ENCODE results near the gene HENMT1. TPM values are rescaled to one million over a fixed set of nuclear protein-coding genes. Genes with fewer than 3 reads are reported as not detected.

The HENMT1 gene
- total RNA-seq, 2 donors from 2014 or later: 27.5 to 35.7 TPM

DNA sequence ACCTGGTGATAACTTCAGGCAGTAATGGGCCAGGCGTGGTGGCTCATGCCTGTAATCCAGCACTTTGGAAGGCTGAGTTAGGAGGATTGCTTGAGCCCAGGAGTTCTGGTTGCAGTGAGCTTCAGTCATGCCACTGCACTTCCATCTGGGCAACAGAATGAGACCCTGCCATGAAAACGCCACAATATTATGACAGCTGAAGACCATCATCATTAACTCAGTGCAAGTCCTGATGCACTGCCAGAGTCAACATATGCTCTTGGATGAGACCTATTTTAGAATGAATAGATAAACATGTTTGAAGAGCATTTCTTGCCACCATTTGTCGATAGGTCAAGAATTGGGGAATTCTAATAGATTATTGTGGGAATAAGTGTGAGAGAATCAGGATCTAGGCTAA is 26.4 kb downstream of the HENMT1 start:
- Mint-ChIP-seq H3K27me3 (no peaks in the 10 kb centered on the region), H3K4me1 (ENCODE audit: low read depth in 2 of 2) (peaks cover under 1% of the 10 kb centered on the region in 2 donors), H3K36me3 (peaks cover 10% of the 10 kb centered on the region), H3K9me3 (no peaks in the 10 kb centered on the region), H3K4me3 (no peak overlapping the region), H3K27ac (no peak overlapping the region)
- ATAC-seq: no peak
- no peak for DNase-seq (ENCODE audit: low spot score)

- ATAC-seq: no peak
- H3K9me3 Mint-ChIP-seq: no peaks in the 10 kb centered on the region
- H3K36me3 Mint-ChIP-seq: peaks cover 9% of the 10 kb centered on the region
- no peaks in the 10 kb centered on the region for H3K27me3 Mint-ChIP-seq
- peaks cover 0 to 3% of the 10 kb centered on the region in 2 donors for H3K4me1 Mint-ChIP-seq (ENCODE audit: low read depth in 2 of 2)
- DNase-seq (ENCODE audit: low spot score): no peak
- H3K27ac Mint-ChIP-seq: no peak overlapping the region
- no peak overlapping the region for H3K4me3 Mint-ChIP-seq
Observed at GRCh38 chr1:108628665-108629064, 32.2 kb downstream of the HENMT1 start.

DNA sequence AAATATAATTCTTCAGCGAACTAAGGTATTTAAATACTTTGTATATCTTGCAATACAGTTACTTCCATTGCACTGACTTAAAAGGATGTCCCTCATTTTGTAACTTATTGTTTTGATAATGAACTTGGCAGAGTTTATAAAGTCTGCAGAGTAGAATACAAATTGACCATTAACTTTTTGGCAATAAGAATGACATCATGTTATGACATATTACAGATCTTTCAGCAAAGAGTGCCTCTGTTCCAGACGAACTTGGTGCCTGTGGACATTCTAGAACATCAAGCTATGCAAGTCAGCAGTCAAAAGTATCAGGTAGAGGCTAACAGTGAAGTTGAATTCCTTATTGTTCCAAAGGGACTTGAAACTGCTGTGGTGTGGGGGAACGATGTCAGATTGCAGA is 32.9 kb downstream of the HENMT1 start:
- Mint-ChIP-seq H3K4me1 (ENCODE audit: low read depth in 2 of 2) (peaks cover 0 to 3% of the 10 kb centered on the region in 2 donors), H3K4me3 (no peak overlapping the region), H3K27ac (no peak overlapping the region), H3K36me3 (peaks cover 8% of the 10 kb centered on the region), H3K9me3 (no peaks in the 10 kb centered on the region), H3K27me3 (no peaks in the 10 kb centered on the region)
- DNase-seq (ENCODE audit: low spot score) (no peak), ATAC-seq (no peak)

DNA sequence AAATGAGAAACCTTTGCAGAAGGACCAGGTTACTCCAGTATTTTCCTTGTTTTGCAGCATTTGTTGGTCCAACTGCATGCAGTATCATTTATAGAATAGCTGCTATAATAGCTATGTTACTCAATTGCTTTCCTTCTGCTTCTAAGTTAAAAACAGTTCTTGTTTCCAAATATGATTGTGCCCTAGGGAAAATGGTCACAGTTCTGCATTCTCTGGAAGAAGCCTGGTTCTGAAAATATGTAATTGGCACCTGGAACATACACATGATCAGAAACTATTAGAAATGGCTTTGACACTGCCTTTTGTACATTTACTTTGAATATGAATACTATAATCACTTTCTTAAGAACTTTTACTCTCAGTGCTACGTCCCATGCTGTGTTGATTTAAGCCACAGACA is 33.6 kb downstream of the HENMT1 start:
- DNase-seq (ENCODE audit: low spot score) (no peak), ATAC-seq (no peak)
- no peaks in the 10 kb centered on the region for H3K27me3 Mint-ChIP-seq
- no peak overlapping the region for H3K4me3 Mint-ChIP-seq
- no peak overlapping the region for H3K27ac Mint-ChIP-seq
- peaks cover 8% of the 10 kb centered on the region for H3K36me3 Mint-ChIP-seq
- no peaks in the 10 kb centered on the region for H3K9me3 Mint-ChIP-seq
- H3K4me1 Mint-ChIP-seq (ENCODE audit: low read depth in 2 of 2): peaks cover 0 to 3% of the 10 kb centered on the region in 2 donors

GRCh38 chr1:108624069-108624468 is 36.8 kb downstream of the HENMT1 start:
- DNase-seq (ENCODE audit: low spot score) (no peak), ATAC-seq (no peak)
- H3K27ac Mint-ChIP-seq: no peak overlapping the region
- no peak overlapping the region for H3K4me3 Mint-ChIP-seq
- H3K4me1 Mint-ChIP-seq (ENCODE audit: low read depth in 2 of 2): peaks cover 0 to 5% of the 10 kb centered on the region in 2 donors
- H3K36me3 Mint-ChIP-seq: peaks cover 12% of the 10 kb centered on the region
- no peaks in the 10 kb centered on the region for H3K27me3 Mint-ChIP-seq
- H3K9me3 Mint-ChIP-seq: no peaks in the 10 kb centered on the region

- DNase-seq (ENCODE audit: low spot score) (no peak), ATAC-seq (no peak)
- H3K9me3 Mint-ChIP-seq: no peaks in the 10 kb centered on the region
- H3K4me1 Mint-ChIP-seq (ENCODE audit: low read depth in 2 of 2): peaks cover 0 to 2% of the 10 kb centered on the region in 2 donors
- no peaks in the 10 kb centered on the region for H3K27me3 Mint-ChIP-seq
- peaks cover 4% of the 10 kb centered on the region for H3K36me3 Mint-ChIP-seq
- no peak overlapping the region for H3K27ac Mint-ChIP-seq
- no peak overlapping the region for H3K4me3 Mint-ChIP-seq
Observed at GRCh38 chr1:108617724-108618056, 43.2 kb downstream of the HENMT1 start.

- DNase-seq (ENCODE audit: low spot score): no peak
- H3K9me3 Mint-ChIP-seq: no peaks in the 10 kb centered on the region
- no peak overlapping the region for H3K27ac Mint-ChIP-seq
- H3K27me3 Mint-ChIP-seq: no peaks in the 10 kb centered on the region
- H3K4me1 Mint-ChIP-seq (ENCODE audit: low read depth in 2 of 2): peaks cover 0 to 2% of the 10 kb centered on the region in 2 donors
- no peak overlapping the region for H3K4me3 Mint-ChIP-seq
- ATAC-seq: peak in 1 of 2 donors; percentile 45
- peaks cover 4% of the 10 kb centered on the region for H3K36me3 Mint-ChIP-seq
Observed at GRCh38 chr1:108617008-108617723, 43.7 kb downstream of the HENMT1 start.

DNA sequence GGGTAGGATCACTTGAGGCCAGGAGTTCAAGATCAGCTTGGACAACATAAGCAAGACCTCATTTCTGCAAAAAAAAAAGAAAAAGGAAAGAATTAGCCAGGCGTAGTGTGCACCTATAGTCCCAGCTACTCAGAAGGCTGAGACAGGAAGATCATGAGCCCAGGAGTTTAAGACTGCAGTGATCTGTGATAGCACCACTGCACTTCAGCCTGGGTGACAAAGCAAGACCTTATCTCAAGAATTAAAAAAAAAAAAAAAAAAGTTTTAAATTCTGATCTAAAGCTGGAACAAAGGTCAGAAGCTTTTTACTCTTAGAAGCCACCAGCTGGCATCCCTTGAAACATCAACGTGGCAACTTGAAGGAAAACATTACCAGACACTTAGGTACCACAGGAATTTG is 45.3 kb downstream of the HENMT1 start:
- no peak overlapping the region for H3K4me3 Mint-ChIP-seq
- no peak for DNase-seq (ENCODE audit: low spot score)
- H3K27me3 Mint-ChIP-seq: no peaks in the 10 kb centered on the region
- H3K9me3 Mint-ChIP-seq: no peaks in the 10 kb centered on the region
- no peak overlapping the region for H3K27ac Mint-ChIP-seq
- peaks cover 3 to 4% of the 10 kb centered on the region in 2 donors for H3K4me1 Mint-ChIP-seq (ENCODE audit: low read depth in 2 of 2)
- no peak for ATAC-seq
- no peaks in the 10 kb centered on the region for H3K36me3 Mint-ChIP-seq

GRCh38 chr1:108612496-108612895 is 48.4 kb downstream of the HENMT1 start:
- H3K27me3 Mint-ChIP-seq: no peaks in the 10 kb centered on the region
- H3K9me3 Mint-ChIP-seq: no peaks in the 10 kb centered on the region
- no peak for DNase-seq (ENCODE audit: low spot score)
- H3K27ac Mint-ChIP-seq: no peak overlapping the region
- no peak overlapping the region for H3K4me3 Mint-ChIP-seq
- peaks cover 7% of the 10 kb centered on the region for H3K36me3 Mint-ChIP-seq
- no peak for ATAC-seq
- H3K4me1 Mint-ChIP-seq (ENCODE audit: low read depth in 2 of 2): peaks cover 12 to 18% of the 10 kb centered on the region in 2 donors

GRCh38 chr1:108611984-108612383 is 48.9 kb downstream of the HENMT1 start:
- Mint-ChIP-seq H3K27ac (no peak overlapping the region), H3K4me3 (no peak overlapping the region), H3K9me3 (no peaks in the 10 kb centered on the region), H3K36me3 (peaks cover 7% of the 10 kb centered on the region), H3K4me1 (ENCODE audit: low read depth in 2 of 2) (peaks cover 12 to 18% of the 10 kb centered on the region in 2 donors), H3K27me3 (no peaks in the 10 kb centered on the region)
- ATAC-seq (no peak), DNase-seq (ENCODE audit: low spot score) (no peak)

DNA sequence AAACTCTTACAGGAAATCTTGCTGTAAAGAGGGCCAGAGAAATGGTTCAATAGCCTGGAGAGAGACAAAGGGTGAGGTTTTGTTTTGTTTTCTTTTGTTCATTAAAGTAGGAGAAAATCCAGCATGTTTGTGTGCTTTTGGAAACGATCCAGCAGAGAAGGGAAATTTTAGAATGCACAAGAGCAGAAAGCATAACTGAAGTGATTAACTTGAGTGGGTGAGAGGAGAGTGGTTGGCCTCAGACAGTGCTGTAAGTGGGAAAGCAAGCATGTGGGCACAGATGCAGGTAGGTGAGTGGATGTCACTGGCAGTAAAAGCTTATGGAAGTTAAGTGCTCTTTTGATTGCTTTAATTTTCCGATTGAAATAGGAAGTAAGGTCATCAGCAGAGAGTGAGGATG is 50.8 kb downstream of the HENMT1 start:
- DNase-seq (ENCODE audit: low spot score): no peak
- Mint-ChIP-seq H3K27me3 (no peaks in the 10 kb centered on the region), H3K9me3 (no peaks in the 10 kb centered on the region), H3K4me1 (ENCODE audit: low read depth in 2 of 2) (peaks cover 12 to 20% of the 10 kb centered on the region in 2 donors), H3K4me3 (no peak overlapping the region), H3K27ac (no peak overlapping the region), H3K36me3 (peaks cover 7% of the 10 kb centered on the region)
- no peak for ATAC-seq

DNA sequence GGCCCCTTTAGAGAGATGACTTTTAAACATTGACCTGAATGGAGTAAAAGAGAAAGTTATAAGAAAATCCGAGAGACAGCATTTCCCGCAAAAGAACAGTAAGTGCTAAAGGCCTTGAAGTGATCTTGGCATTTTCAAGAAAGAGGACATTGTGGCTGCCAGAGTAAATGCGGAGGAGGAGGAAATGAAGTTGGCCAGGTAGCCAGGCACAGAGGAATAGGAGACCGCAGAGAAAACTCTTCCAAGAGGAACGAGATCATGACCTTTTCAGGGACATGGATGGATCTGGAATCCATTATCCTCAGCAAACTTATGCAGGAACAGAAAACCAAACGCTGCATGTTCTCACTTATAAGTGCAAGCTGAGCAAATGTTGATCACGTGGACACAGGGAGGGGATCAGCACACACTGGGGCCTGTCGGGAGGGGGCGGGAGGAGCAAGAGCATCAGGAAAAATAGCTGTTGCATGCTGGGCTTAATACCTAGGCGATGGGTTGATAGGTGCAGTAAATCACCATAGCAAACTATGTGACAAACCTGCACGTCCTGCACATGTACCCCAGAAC is 51.3 kb downstream of the HENMT1 start:
- no peaks in the 10 kb centered on the region for H3K9me3 Mint-ChIP-seq
- H3K27ac Mint-ChIP-seq: no peak overlapping the region
- DNase-seq (ENCODE audit: low spot score) (no peak), ATAC-seq (no peak)
- no peaks in the 10 kb centered on the region for H3K27me3 Mint-ChIP-seq
- peaks cover 7% of the 10 kb centered on the region for H3K36me3 Mint-ChIP-seq
- H3K4me1 Mint-ChIP-seq (ENCODE audit: low read depth in 2 of 2): peaks cover 12 to 20% of the 10 kb centered on the region in 2 donors
- H3K4me3 Mint-ChIP-seq: no peak overlapping the region

GRCh38 chr1:108606478-108606877 is 54.4 kb downstream of the HENMT1 start:
- Mint-ChIP-seq H3K27me3 (no peaks in the 10 kb centered on the region), H3K4me1 (ENCODE audit: low read depth in 2 of 2) (peaks cover 11 to 20% of the 10 kb centered on the region in 2 donors), H3K9me3 (no peaks in the 10 kb centered on the region), H3K4me3 (no peak overlapping the region), H3K27ac (no peak overlapping the region), H3K36me3 (peaks cover 7% of the 10 kb centered on the region)
- DNase-seq (ENCODE audit: low spot score): no peak
- ATAC-seq: no peak

GRCh38 chr1:108605633-108606032 is 55.3 kb downstream of the HENMT1 start:
- Mint-ChIP-seq H3K4me3 (no peak overlapping the region), H3K4me1 (ENCODE audit: low read depth in 2 of 2) (peaks cover 7 to 17% of the 10 kb centered on the region in 2 donors), H3K9me3 (no peaks in the 10 kb centered on the region), H3K27me3 (no peaks in the 10 kb centered on the region), H3K36me3 (peaks cover 7% of the 10 kb centered on the region), H3K27ac (no peak overlapping the region)
- ATAC-seq: no peak
- DNase-seq (ENCODE audit: low spot score): no peak
